A549 (cell line): ENCODE data around the gene APCDD1L. TPM values are rescaled to one million over a fixed set of nuclear protein-coding genes. Genes with fewer than 3 reads are reported as not detected.

Experiments used
- ATAC-seq, 2 experiments: fragments of 200-7000 bp in 1 of 2; fragments of >200 bp in 1 of 2; cut with Nextera tagmentation in 1 of 2; cut with Tn5 transposase in 1 of 2; 3 replicates each; pipeline versions ENCODE4 v1.8.0 to v1.9.1; 2018 to 2020; ENCODE audit warnings: mild to moderate bottlenecking in 1 of 2, moderate library complexity in 1 of 2
- CTCF ChIA-PET: fragments of 300-600 bp; sonication (Branson Sonifier 250); formaldehyde crosslinking; extraction: SDS; loops from one replicate; lab custom pipeline; 2021; ENCODE audit warnings: antibody characterized with exemption, inconsistent platforms; lab: Yijun Ruan, JAX
- POLR2A ChIA-PET: fragments of 350-600 bp; formaldehyde crosslinking; extraction: SDS; loops from one replicate; lab custom pipeline; 2021; ENCODE audit warnings: antibody characterized with exemption, inconsistent platforms; lab: Yijun Ruan, JAX
- DNase-seq, 2 experiments: peaks; one replicate each; pipeline versions ENCODE4 v3.0.0 to v3.0.0-alpha.2; 2011 to 2016; ENCODE audit warnings: low read depth in 1 of 2, low spot score in 1 of 2
- FAIRE-seq: peaks from 2 replicates; lab custom pipeline; 2011; peaks lifted over from hg19 to GRCh38; lab: Jason Lieb, UNC
- H3K27ac ChIP-seq, 2 experiments: fragments of >200 bp; sonication (Bioruptor Twin); formaldehyde crosslinking; 3 replicates each; pipeline ENCODE4 v1.5.1; 2016 to 2017
- H3K4me1 ChIP-seq: fragments of >200 bp; sonication (Bioruptor Twin); formaldehyde crosslinking; 3 replicates; pipeline ENCODE4 v1.6.1; 2016
- H3K4me2 ChIP-seq: fragments of >200 bp; sonication (Bioruptor Twin); formaldehyde crosslinking; 3 replicates; pipeline ENCODE4 v1.6.1; 2016
- H3K4me3 ChIP-seq: fragments of >200 bp; sonication (Bioruptor Twin); formaldehyde crosslinking; 3 replicates; pipeline ENCODE4 v1.5.1; 2016
- H3K9me3 ChIP-seq: fragments of >200 bp; sonication (Bioruptor Twin); formaldehyde crosslinking; 3 replicates; pipeline ENCODE4 v1.6.1; 2016
- CTCF ChIP-seq: fragments of >200 bp; sonication (Bioruptor Twin); formaldehyde crosslinking; IDR thresholded peaks from 3 replicates; pipeline ENCODE4 v1.5.1; 2016
- E2F6 ChIP-seq: IDR thresholded peaks from 2 replicates; pipeline ENCODE4 v1.6.1; 2012; ENCODE audit warnings: low read depth, borderline replicate concordance
- ESRRA ChIP-seq: fragments of 150-350 bp; IDR thresholded peaks from 2 replicates; pipeline ENCODE4 v1.6.1; 2014; ENCODE audit warnings: mild to moderate bottlenecking, low read length, borderline replicate concordance
- HDAC2 ChIP-seq: fragments of 200-600 bp; sonication (generic); IDR thresholded peaks from 2 replicates; pipeline ENCODE4 v1.6.1; 2016
- HES2 ChIP-seq: fragments of >200 bp; sonication (Bioruptor Twin); formaldehyde crosslinking; IDR thresholded peaks from 2 replicates; pipeline ENCODE4 v1.6.1; 2016
- HOXB13 ChIP-seq: fragments of 250-450 bp; sonication (Bioruptor Pico); IDR thresholded peaks from 2 replicates; pipeline ENCODE4 v1.5.0; 2020; ENCODE audit warnings: low read depth, mild to moderate bottlenecking, moderate library complexity
- JUN ChIP-seq, 2 experiments: fragments of >200 bp; sonication (Bioruptor Twin); formaldehyde crosslinking; IDR thresholded peaks; 2 replicates in 1 of 2; 3 replicates in 1 of 2; pipeline ENCODE4 v1.6.1; 2016 to 2017
- JUNB ChIP-seq: fragments of >200 bp; sonication (Bioruptor Twin); formaldehyde crosslinking; IDR thresholded peaks from 2 replicates; pipeline ENCODE4 v1.6.1; 2016
- KDM1A ChIP-seq: fragments of 200-600 bp; sonication (generic); IDR thresholded peaks from 2 replicates; pipeline ENCODE4 v1.6.1; 2016; ENCODE audit warnings: low read depth, mild to moderate bottlenecking
- MAX ChIP-seq: IDR thresholded peaks from 2 replicates; pipeline ENCODE4 v1.6.1; 2012
- MAZ ChIP-seq: fragments of 150-350 bp; IDR thresholded peaks from 2 replicates; pipeline ENCODE4 v1.6.1; 2014; ENCODE audit warnings: antibody characterized with exemption, low read depth, low read length, borderline replicate concordance
- NR3C1 ChIP-seq: fragments of >200 bp; sonication (Bioruptor Twin); formaldehyde crosslinking; IDR thresholded peaks from 3 replicates; pipeline ENCODE4 v1.6.1; 2017
- RCOR1 ChIP-seq: fragments of 150-350 bp; IDR thresholded peaks from 2 replicates; pipeline ENCODE4 v1.6.1; 2014; ENCODE audit warnings: antibody characterized with exemption, low read length, low read depth
- REST ChIP-seq: fragments of 200-600 bp; sonication (generic); IDR thresholded peaks from 2 replicates; pipeline ENCODE4 v1.6.1; 2016; ENCODE audit warnings: antibody characterized with exemption, mild to moderate bottlenecking, moderate library complexity
- TP53 ChIP-seq: fragments of 250-450 bp; sonication (Bioruptor Pico); IDR thresholded peaks from 2 replicates; pipeline ENCODE4 v1.5.0; 2021; ENCODE audit warnings: mild to moderate bottlenecking, moderate library complexity
- ZSCAN20 ChIP-seq: fragments of 250-450 bp; sonication (Bioruptor Pico); IDR thresholded peaks from 2 replicates; pipeline ENCODE4 v1.8.0; 2022; ENCODE audit warnings: mild to moderate bottlenecking, moderate library complexity
- WGBS: methylation state at CpG from one replicate; pipeline ENCODE4 v1.1.6; 2017; ENCODE audit errors: missing lambda C conversion rate; 5-methylcytosine and 5-hydroxymethylcytosine counted together
- polyA plus RNA-seq, 4 experiments: library from polyadenylated mRNA; depleted of rRNA in 3 of 4; stranded (reverse); fragments of >200 nt; fragmentation: RNase III in 1 of 4; extraction: RNeasy Plus Mini Kit Qiagen cat#74134 plus additional on column Dnase treatment in 1 of 4; gene quantifications; 2 replicates in 3 of 4; 3 replicates in 1 of 4; pipeline ENCODE4 v1.2.3, GENCODE V29; 2011 to 2017

The APCDD1L gene
- polyA plus RNA-seq, 2 of the 4 experiments (the other 2 are of a cell fraction) = not detected

- ChIA-PET CTCF (interaction anchor here (1.2 kb wide), 1 partner anchor 14 kb away, joined by 4 read pairs; no protein-coding TSS in a partner anchor), POLR2A (no interaction called here)
- H3K4me2 ChIP-seq = no peak overlapping the region
- H3K27ac ChIP-seq = no peak overlapping the region
- no peak overlapping the region for H3K4me3 ChIP-seq
- FAIRE-seq = no peak
- peaks cover 10% of the 10 kb centered on the region; the same call in 1 of the 3 replicates for H3K9me3 ChIP-seq
- no peaks in the 10 kb centered on the region for H3K4me1 ChIP-seq
- no peak for TF ChIP-seq NR3C1
- TF ChIP-seq ZSCAN20 (CRISPR knock-in tag) = no peak
- no peak for TF ChIP-seq HES2
- no peak for TF ChIP-seq CTCF
- TF ChIP-seq JUNB = no peak
- TF ChIP-seq MAZ = no peak
- TF ChIP-seq HOXB13 = no peak
- no peak for TF ChIP-seq RCOR1
- TF ChIP-seq E2F6 = no peak
- no peak for TF ChIP-seq HDAC2
- no peak for TF ChIP-seq JUN (IDR thresholded peaks at IDR 0.05)
- TF ChIP-seq KDM1A = no peak
- no peak for TF ChIP-seq ESRRA
- TF ChIP-seq REST = no peak
- TF ChIP-seq MAX = no peak
- ATAC-seq = no peak
- no peak for DNase-seq
- whole genome bisulfite sequencing = 66% methylated on average over 13 of the region's 13 CpGs
Observed at GRCh38 chr20:58497724-58498469, 17.3 kb downstream of the APCDD1L start.

- Histone ChIP-seq H3K4me3 (no peak overlapping the region), H3K4me2 (no peak overlapping the region), H3K9me3 (peaks cover 8% of the 10 kb centered on the region; the same call in 1 of the 3 replicates), H3K27ac (no peak overlapping the region), H3K4me1 (no peaks in the 10 kb centered on the region)
- WGBS = 76% methylated on average over 14 of the region's 16 CpGs
- no peak for DNase-seq
- CTCF ChIA-PET = no interaction called here
- TF ChIP-seq RCOR1 (no peak), TP53 (CRISPR knock-in tag) (no peak)
- no peak for ATAC-seq
- POLR2A ChIA-PET = no interaction called here
- FAIRE-seq = no peak
Observed at GRCh38 chr20:58497076-58497641, 18.0 kb downstream of the APCDD1L start.
